ENCODE measurements around the gene ST6GAL2. TPM values are rescaled to one million over a fixed set of nuclear protein-coding genes. Genes with fewer than 3 reads are reported as not detected.

The ST6GAL2 gene
- total RNA-seq, 2 donors from 2014 or later = 15.5 to 43.0 TPM

DNA sequence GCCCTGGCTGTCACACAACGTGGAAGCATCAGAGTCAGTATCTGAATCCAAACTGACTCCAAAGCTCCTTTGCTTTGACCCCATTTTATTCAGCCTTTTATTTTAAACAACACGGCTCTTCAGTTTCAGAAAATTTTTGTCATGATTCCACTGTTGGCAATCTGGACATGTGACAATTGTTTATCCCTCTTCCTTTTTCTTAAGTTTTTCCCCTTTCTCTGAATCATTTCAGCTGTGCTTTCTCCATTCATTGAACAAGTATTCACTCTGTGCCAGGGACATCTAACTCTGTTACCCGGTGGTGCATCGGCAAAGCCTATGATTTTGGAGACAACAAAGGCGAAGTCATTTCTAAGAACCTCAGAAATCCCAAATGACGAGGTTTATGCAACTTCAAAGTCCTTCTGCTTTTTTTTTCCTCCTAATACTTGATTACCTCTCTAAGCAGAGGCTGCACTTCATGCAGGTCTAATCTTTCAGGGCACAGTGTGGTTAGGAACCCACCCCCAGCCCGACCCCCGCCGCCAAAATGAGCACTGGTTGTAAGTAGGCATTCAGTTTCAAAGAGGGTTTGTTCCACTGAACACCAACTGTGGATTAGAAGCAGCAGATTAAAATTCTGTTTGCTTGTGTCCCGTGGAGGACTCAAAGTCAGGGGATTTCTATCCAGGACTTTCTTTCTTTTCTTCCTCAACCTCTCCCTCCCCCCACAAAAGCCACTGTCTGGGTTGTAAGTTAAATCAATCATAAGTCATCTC lies 18.6 kb downstream of the ST6GAL2 start:
- no peak for DNase-seq (ENCODE audit: low spot score)
- intact Hi-C loops (cut with DNase I) = no loop called here

DNA sequence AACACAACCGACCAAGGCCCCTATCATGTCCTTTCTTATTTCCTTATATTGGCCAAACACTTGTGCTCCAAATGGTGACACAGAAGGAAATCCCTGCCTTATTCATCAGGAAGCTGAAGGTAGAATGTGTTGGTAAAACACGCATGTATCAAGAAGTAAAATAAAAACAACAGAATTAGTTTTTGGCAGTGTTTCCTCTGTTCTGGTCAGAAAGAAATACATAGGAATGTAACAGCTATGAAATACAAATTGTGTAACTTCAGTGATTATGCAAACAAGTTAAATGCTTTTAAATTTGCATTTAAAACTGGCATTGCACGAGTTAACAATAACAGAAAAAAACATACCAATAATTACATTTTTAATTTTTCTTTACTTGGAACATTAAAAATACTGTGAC lies 19.3 kb downstream of the ST6GAL2 start:
- DNase-seq (ENCODE audit: low spot score) = no peak
- intact Hi-C loops (cut with DNase I) = no loop called here

DNA sequence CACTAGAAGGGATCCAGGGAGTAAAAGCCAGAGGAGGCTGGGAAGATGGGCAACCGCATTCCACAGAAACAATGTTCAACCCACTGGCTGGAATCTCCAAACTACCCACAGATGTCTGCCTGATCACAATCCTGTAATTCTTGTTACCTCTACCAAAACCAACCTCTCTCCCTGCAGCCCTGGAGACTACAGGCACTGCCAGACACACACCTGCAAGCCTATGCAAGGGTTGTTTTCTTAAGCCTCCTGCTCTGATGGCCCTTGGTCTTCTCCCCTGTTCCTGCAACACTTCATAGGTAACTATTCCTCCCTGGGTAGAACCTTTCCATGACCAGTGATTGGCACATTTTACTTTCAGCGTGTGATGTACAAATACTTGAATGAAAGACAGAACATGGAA lies 21.9 kb downstream of the ST6GAL2 start:
- intact Hi-C loops (cut with DNase I) = no loop called here

DNA sequence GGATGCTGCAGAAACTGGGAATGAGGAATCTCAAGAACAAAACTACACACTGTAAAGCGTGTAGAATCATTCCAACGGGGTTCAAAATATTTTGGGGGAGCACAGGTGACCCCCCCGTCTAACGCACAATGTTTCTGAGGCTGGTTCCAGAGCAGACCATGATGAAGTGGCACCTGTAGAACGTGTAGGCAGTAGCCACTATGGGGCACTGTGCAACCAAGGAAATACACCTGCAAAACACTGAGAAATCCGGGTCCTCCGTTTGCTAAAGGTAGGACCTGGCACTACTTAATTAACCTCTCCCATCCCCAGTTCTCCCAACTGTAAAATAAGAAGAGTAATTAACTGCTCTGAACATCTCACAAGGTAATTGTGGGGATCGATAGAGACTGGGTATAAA lies 22.6 kb downstream of the ST6GAL2 start:
- intact Hi-C loops (cut with DNase I) = no loop called here
- DNase-seq (ENCODE audit: low spot score) = no peak

More for the DNA sequence above, 21.9 kb downstream of the ST6GAL2 start:
- DNase-seq (ENCODE audit: low spot score) = no peak

DNA sequence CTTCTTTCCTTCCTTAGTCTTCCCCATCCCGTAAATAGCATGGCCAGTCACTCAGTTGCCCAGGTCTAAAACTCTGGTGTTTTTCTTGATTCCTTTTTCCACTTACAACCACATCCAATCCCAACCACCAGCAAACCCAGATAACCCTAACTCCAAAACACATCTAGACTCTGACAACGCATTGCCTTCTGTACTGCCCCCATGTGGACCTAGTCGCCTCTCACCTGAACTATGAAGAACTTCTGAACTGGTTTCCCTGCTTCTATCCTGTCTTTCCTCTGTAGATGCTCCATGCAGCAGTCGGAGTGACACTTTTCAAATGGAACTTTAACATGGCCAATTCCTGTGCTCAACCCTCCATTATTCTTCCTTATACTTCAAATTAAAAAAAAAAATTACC lies 26.5 kb downstream of the ST6GAL2 start:
- no peak for DNase-seq (ENCODE audit: low spot score)
- intact Hi-C loops (cut with DNase I) = no loop called here

DNA sequence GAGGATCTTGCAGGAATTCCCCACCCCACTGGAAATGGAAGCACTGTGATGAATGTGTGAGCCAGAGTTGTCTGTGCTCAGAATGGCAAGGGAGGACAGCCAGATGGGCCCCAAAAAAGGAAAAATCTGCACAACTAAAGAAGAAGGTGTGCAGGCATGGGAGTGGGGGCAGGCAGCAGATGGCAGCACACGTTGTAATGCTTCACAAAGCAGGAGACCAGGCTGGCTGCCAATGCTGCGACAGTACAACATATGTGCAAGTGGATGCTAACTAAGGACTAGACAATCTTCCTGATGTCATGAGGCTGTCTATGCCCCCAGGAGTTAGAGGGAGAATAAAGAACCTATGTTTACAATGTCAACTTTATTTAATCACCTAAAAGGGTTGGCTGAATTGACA lies 27.2 kb downstream of the ST6GAL2 start:
- DNase-seq (ENCODE audit: low spot score) = no peak
- intact Hi-C loops (cut with DNase I) = no loop called here

DNA sequence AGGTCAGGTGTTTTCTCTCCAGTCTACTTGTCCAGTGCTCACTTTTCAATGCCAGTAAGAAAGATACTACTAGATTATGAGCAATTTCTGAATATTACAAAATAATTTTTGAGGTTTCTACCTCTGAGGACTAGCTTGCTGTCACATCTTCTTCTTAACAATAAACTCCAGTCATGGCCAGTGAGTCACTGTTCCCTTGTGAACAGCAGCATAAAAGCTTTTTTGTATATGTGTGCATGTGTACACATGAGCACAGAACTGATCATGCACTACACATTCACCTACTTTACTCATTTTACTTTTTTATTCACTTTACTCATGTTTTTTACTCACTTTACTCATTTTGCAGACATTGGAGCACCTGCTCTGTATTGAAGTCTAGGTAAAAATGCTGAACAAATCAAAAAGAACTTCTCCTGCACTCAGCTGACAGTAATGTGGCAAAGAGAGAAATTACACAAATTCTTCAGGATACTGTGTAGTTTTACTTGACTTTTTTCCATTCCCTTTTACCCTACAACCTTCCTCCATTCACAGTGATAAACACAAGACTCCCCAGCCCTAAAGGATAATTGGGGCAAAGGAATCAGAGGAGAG lies 28.0 kb downstream of the ST6GAL2 start:
- intact Hi-C loops (cut with DNase I) = no loop called here
- no peak for DNase-seq (ENCODE audit: low spot score)

DNA sequence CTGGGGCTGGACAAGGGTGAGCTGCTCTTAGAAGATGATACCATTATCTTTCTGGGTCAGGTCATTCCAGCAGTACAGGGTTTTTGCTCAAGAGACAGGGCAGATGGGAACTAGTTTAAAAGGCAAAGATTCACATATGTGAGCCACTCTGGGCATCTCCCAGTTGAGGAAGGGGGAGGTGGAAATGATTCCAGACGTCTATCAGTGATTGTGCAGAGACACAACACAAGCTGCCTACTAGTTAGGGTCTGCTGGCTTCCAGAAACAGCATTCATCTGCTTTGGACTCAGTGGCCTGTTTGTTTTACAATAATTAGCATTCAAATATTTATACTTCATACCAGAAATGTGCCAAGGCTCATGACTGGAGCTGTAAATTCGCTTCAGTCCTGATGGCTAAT lies 32.3 kb downstream of the ST6GAL2 start:
- intact Hi-C loops (cut with DNase I) = loop anchor here in 1 of 2 donors (5.0 kb wide), 1 partner anchor 1594 kb away; the partner anchor contains the start of gene GCC2
- DNase-seq (ENCODE audit: low spot score) = no peak

DNA sequence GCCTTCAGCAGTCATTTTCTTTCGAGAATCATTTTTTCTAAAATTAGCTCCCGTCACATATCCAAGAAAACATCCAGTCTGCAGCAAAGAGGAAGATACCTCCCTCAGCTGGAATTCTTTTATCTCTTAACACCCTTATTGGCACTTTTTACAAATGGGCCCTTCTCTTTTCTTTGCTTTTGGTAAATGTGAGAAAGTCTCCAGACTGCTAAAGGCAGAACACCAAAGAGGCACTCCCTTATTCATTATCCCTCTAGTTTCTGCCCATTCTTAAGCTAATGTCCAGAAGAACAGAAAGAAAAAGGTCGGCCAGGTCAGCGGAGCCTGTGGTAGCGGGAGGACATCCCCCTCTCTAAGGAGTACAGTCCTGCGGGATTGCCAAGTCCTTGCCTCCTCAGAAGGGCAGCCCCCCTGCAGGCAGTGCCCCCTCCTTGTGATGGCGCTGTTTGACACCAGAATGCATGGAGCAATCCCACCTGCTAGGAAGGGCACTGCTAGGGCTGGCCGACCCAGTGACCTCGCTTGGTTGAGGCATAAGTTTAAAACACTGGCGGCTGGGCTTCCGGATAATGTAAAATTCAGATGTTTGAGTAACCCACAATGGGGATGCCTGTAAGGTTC lies 34.0 kb downstream of the ST6GAL2 start:
- intact Hi-C loops (cut with DNase I) = loop anchor here in 1 of 2 donors (5.0 kb wide), 1 partner anchor 1595 kb away; the partner anchor contains the start of gene GCC2

DNA sequence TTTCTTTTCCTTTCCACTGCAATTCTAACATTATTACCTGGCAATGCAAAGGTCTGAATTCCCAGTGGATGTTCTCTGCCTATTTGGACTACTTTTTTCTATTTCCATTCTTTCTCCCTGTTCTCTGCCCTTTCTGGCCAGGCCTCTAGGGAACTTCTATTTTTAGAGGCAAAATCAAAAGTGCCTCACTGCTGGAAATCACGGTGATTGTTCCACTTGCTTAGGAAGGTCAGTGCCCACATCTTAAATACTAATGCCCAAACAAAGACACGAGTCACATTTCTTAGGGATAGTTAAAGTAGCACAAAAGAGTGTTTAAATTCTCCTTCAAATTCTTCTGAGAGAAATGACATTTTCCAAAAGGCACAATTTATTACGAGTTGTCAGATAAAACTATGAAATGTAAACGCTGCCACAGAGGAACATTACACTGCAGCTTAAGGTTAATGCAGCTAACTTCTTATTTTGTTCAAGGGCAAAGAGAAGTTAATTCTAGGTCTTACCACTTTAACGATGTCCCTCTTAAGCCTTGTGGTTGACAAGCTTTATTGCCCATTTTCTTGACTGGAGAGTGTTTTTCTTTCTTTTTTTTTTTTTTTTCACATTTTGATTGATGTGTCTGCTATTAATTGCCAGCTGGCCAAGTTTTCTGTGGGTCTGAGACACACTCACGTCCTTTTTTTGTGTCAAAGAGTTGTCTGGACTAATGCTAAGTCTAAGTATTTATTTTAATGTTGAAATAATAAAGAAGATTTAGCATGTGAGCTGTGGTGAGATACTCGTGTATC lies 34.7 kb downstream of the ST6GAL2 start:
- intact Hi-C loops (cut with DNase I) = loop anchor here in 1 of 2 donors (5.0 kb wide), 1 partner anchor 1596 kb away; the partner anchor contains the start of gene GCC2
- DNase-seq (ENCODE audit: low spot score) = no peak

More for the DNA sequence above, 34.0 kb downstream of the ST6GAL2 start:
- no peak for DNase-seq (ENCODE audit: low spot score)

DNA sequence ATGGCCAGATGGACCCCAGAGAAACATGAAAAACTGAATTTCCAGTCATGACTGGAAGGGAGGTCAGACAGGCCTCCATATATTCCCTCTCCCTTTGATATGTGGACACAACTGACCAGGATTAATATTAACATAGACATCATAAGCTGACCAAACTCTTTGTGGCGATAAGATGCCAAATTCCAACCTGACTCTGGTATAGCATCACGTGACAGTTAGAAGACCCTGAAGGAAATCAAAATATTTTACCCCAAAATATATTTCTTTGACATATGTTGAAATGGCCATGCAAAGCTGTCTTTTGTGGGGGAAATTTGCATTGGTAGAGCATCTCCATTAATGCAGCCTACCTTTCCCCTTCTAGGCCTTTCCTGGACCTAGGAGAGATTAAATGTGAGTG lies 36.7 kb downstream of the ST6GAL2 start:
- intact Hi-C loops (cut with DNase I) = no loop called here
- DNase-seq (ENCODE audit: low spot score) = no peak

DNA sequence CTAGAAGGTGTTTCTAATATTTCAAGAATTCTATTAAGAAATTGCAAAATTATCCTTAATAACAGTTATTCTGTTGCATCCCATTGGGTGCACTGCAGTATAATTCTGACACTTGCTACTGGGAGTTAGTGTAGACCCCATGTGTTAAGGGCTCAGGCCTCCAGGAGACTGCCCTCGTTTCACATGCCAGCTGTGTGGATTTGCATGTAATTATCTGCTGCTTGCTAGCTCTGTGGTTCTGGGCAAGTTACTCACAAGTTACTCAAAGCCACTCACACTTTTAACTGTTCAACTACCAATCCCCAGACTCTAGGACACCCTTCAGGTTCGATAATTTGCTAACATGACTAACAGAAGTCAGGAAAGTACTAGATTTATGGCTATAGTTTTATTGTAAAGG lies 38.6 kb downstream of the ST6GAL2 start:
- intact Hi-C loops (cut with DNase I) = no loop called here
- no peak for DNase-seq (ENCODE audit: low spot score)

DNA sequence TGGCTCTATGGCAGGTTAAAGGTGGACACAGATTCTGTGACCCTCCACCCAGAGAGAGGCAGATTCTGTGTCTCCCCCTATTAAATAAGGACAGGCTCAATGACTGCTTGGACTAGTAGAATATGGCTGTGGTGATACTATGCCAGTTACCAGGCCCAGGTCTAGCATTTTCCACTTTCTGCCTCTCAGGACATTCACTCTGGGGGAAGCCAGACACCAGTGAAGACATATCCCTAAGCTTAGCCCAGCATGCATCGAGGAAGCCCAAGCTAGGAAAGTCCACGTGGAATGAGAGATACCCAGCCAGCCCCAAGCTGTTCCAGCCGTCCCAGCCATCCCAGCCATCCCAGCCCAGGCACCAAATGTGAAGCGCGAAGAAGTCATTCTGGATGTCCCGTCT lies 40.3 kb downstream of the ST6GAL2 start:
- intact Hi-C loops (cut with DNase I) = no loop called here
- no peak for DNase-seq (ENCODE audit: low spot score)

DNA sequence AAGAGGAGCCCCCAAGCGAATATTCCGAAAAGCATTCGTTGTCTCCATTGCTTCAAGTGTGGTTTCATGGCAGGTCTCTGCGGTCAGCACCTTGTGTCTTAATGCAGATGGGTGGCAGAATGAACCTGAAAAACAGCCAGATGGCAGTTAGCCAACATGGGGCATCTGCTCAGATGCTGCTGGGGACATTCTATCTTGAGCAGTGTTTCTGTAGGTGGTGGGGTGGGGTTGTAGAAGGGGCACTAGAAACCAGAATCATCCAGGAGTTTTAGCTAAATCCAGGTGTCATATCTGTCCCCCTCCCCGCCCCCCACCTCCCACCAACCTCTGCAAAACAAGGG lies 42.1 kb downstream of the ST6GAL2 start:
- intact Hi-C loops (cut with DNase I) = no loop called here
- DNase-seq (ENCODE audit: low spot score) = no peak

DNA sequence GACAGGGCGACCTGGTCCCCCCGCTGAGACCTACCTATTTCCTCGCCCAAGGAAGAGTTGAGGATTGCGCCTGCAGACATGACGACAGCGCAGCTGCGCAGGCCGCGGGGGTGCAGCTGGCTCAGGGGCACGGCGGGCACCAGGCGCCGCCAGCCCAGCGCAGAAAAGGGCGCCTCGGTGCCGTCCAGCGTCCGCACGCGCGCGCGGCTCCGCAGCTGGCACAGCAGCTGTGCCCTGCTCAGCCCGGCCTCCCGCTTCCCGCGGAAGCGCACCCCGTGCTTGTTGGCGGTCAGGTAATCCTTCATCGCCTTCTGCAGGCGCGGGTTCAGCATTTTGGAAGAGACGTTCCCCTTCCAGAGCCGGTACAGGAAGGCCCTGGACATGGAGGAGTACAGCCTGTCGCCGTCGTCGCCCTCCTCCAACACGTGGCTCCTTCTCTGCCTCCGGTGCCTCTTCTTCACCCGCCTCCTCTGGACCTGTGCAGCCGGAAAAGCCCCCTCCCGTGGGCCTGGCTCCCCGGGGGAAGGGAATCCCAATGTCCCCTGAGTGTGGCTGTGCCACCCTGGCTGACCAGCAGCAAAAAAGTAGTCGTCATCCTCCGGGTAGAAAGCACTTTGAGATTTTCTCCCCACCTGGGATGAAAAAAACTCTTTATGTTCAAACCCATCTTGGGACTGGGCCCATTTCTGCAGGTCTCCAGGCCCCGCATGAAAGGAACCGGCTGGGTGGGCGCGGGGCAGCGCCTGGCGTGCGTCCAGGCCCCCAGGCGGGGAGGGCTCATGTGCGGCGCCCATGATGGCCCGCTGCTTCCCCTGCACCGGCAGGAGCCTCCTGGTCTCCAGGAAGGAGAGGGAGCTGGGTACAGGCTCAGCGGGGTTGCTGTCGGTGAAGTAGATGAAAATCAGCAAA lies 42.7 kb downstream of the ST6GAL2 start:
- no peak for DNase-seq (ENCODE audit: low spot score)
- intact Hi-C loops (cut with DNase I) = no loop called here

DNA sequence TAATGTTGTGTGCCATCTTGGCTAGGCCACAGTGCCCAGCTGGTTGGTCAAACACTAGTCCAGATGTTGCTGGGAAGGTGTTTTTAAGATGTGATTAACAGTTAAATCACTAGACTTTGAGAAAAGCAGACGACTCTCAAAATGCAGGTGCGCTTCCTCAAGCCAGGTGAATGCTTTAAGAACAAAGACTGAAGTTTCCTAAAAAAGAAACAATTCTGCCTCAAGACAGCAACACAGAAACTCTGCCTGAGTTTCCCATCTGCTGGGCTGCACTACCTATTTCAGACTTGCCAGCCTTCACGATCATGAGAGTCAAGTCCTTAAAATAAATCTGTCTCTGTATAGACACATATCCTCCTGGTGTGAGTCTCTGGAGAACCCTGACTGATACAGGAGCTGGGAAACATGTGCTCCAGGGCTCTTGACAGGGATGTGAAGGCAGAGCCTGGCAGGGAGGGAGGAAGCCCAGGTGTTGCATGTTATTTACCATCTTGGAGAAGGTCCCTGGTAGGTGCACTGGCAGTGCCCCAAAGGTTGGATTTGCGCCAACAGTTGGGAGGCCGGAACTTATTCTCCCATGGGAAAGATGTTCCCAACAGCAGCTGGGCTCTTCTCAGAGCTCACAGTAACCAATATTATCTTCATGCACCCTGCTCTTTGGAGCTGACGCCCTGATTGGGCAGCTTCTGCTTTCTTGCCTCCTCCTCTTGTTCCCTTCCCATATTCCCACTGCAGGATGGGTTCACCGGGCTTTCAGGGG lies 43.9 kb downstream of the ST6GAL2 start:
- intact Hi-C loops (cut with DNase I) = no loop called here
- DNase-seq (ENCODE audit: low spot score) = no peak

DNA sequence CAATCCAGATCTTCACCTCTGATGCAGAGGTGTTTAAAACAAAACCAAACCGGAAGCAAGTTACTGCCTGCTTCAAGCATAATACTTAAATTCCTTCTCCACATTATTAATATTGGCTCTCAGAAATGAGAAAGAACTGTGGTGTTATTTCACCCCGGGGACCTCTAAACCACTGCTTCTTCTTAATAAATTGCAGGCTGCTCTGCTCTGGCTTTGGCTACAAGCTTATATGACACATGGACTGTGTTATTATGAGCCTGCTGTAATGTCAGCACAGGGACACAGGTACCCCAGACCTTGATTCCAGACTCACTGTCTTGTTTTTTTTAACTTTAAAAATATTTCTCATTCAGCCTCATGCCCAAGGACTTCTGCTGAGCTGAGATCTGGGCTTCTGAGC lies 45.1 kb downstream of the ST6GAL2 start:
- DNase-seq (ENCODE audit: low spot score) = no peak
- intact Hi-C loops (cut with DNase I) = no loop called here
